Endothelial cell of umbilical vein (primary cell): ENCODE measurements around the gene CCP110. TPM values are rescaled to one million over a fixed set of nuclear protein-coding genes. Genes with fewer than 3 reads are reported as not detected.

Experiments used
- BruUV-seq: library from RNA; stranded (reverse); fragments of 400-500 nt; replicated peaks from 2 replicates; lab custom pipeline; 2021; lab: Mats Ljungman, UMichigan
- CTCF ChIA-PET: fragments of 300-600, 350-600 bp; sonication (Branson Sonifier 250); formaldehyde crosslinking; loops from one replicate; lab custom pipeline; 2021; ENCODE audit warnings: antibody characterized with exemption, inconsistent platforms; lab: Charles Lee
- POLR2A ChIA-PET: fragments of 300-600, 350-600 bp; sonication (Branson Sonifier 250); formaldehyde crosslinking; loops from one replicate; lab custom pipeline; 2021; ENCODE audit warnings: antibody characterized with exemption, inconsistent platforms; lab: Charles Lee
- DNase-seq: peaks from one replicate; pipeline ENCODE4 v3.0.0-alpha.2; 2011; ENCODE audit warnings: low read depth, low spot score
- FAIRE-seq: peaks from 2 replicates; lab custom pipeline; 2011; peaks lifted over from hg19 to GRCh38; lab: Jason Lieb, UNC
- H2AFZ ChIP-seq: 2 replicates; pipeline ENCODE4 v1.6.0; 2012; ENCODE audit warnings: low read depth, low read length, control low read depth, inconsistent platforms
- H3K27ac ChIP-seq: 2 replicates; pipeline ENCODE4 v1.5.1; 2011; ENCODE audit warnings: low read depth, mild to moderate bottlenecking, control low read depth, low read length, moderate library complexity; ENCODE audit not compliant: insufficient read depth
- H3K27me3 ChIP-seq, 2 experiments: 2 replicates each; pipeline versions ENCODE4 v1.6.0 to v1.6.1; 2011; ENCODE audit warnings: low read length in 2 of 2, mixed read lengths in 1 of 2; ENCODE audit not compliant: control insufficient read depth in 2 of 2, insufficient read depth in 2 of 2
- H3K36me3 ChIP-seq, 2 experiments: 2 replicates in 1 of 2; 3 replicates in 1 of 2; pipeline ENCODE4 v1.5.1; 2011; ENCODE audit warnings: low read length in 2 of 2, mild to moderate bottlenecking in 1 of 2, moderate library complexity in 1 of 2; ENCODE audit not compliant: control insufficient read depth in 2 of 2, insufficient read depth in 2 of 2; ENCODE audit errors: extremely low read depth in 1 of 2
- H3K4me1 ChIP-seq: 3 replicates; pipeline ENCODE4 v1.5.1; 2011; ENCODE audit warnings: mild to moderate bottlenecking, low read length; ENCODE audit not compliant: control insufficient read depth, insufficient read depth; ENCODE audit errors: extremely low read depth
- H3K4me2 ChIP-seq: 2 replicates; pipeline ENCODE4 v1.6.1; 2011; ENCODE audit warnings: low read length, control low read depth, mixed read lengths; ENCODE audit not compliant: insufficient read depth
- H3K4me3 ChIP-seq, 3 experiments: fragments of 200-600 bp in 1 of 3; sonication (generic), shearing (Covaris generic) in 1 of 3; replicated peaks in 1 of 3; 2 replicates each; pipeline ENCODE4 v1.5.1; 2011 to 2016; ENCODE audit warnings: control low read depth in 3 of 3, low read length in 3 of 3, mild to moderate bottlenecking in 2 of 3, inconsistent platforms in 1 of 3, low read depth in 1 of 3, moderate library complexity in 1 of 3; ENCODE audit not compliant: insufficient read depth in 1 of 3
- H3K79me2 ChIP-seq: 2 replicates; pipeline ENCODE4 v1.6.0; 2012; ENCODE audit warnings: low read length, inconsistent platforms; ENCODE audit not compliant: control insufficient read depth, insufficient read depth
- H3K9ac ChIP-seq: replicated peaks from 2 replicates; pipeline ENCODE3; 2011; ENCODE audit warnings: low read length, control low read depth; ENCODE audit not compliant: insufficient read depth; ENCODE audit errors: extremely low read depth
- H3K9me1 ChIP-seq: replicated peaks from 3 replicates; pipeline ENCODE4 v1.6.0; 2011; ENCODE audit warnings: mild to moderate bottlenecking, low read length; ENCODE audit not compliant: control insufficient read depth, insufficient read depth; ENCODE audit errors: extremely low read depth
- H3K9me3 ChIP-seq: replicated peaks from 2 replicates; pipeline ENCODE4 v1.5.1; 2012; ENCODE audit warnings: low read length, inconsistent platforms; ENCODE audit not compliant: control insufficient read depth, insufficient read depth
- H4K20me1 ChIP-seq: replicated peaks from 2 replicates; pipeline ENCODE3; 2011; ENCODE audit warnings: mild to moderate bottlenecking, low read length; ENCODE audit not compliant: control insufficient read depth, insufficient read depth; ENCODE audit errors: extremely low read depth
- CTCF ChIP-seq, 2 donors: IDR thresholded peaks; 1 replicate in 1 of 2; 2 replicates in 1 of 2; pipeline ENCODE4 v1.5.1; 2011; ENCODE audit warnings: low read length in 2 of 2, mild to moderate bottlenecking in 2 of 2, moderate library complexity in 2 of 2, control low read depth in 1 of 2, inconsistent platforms in 1 of 2, low read depth in 1 of 2; ENCODE audit not compliant: insufficient read depth in 1 of 2; ENCODE audit errors: extremely low read depth in 1 of 2
- EZH2 ChIP-seq: IDR thresholded peaks from 2 replicates; pipeline ENCODE4 v1.6.1; 2012; ENCODE audit warnings: borderline replicate concordance, low read depth, mild to moderate bottlenecking, moderate library complexity, low read length, inconsistent platforms; ENCODE audit not compliant: severe bottlenecking
- FOS ChIP-seq: IDR thresholded peaks from 2 replicates; pipeline ENCODE4 v1.6.1; 2011; ENCODE audit warnings: mild to moderate bottlenecking, low read length, moderate library complexity, borderline replicate concordance; ENCODE audit not compliant: insufficient read depth
- GATA2 ChIP-seq: IDR thresholded peaks from 2 replicates; pipeline ENCODE4 v1.7.0; 2011; ENCODE audit warnings: low read depth, mild to moderate bottlenecking, moderate library complexity, mixed read lengths, low read length; ENCODE audit not compliant: insufficient read length, insufficient read depth
- JUN ChIP-seq: IDR thresholded peaks from 2 replicates; pipeline ENCODE4 v1.6.1; 2011; ENCODE audit warnings: borderline replicate concordance, low read depth; ENCODE audit not compliant: insufficient read length, insufficient read depth
- MAX ChIP-seq: IDR thresholded peaks from 2 replicates; pipeline ENCODE4 v1.6.1; 2011; ENCODE audit not compliant: insufficient read depth, insufficient read length
- MYC ChIP-seq: IDR thresholded peaks from one replicate; pipeline ENCODE4 v1.6.1; 2011; ENCODE audit warnings: mild to moderate bottlenecking, low read depth, low read length
- POLR2A ChIP-seq: IDR thresholded peaks from 2 replicates; pipeline ENCODE4 v1.6.1; 2012; ENCODE audit warnings: low read depth, mild to moderate bottlenecking, control low read depth, low read length
- POLR2AphosphoS5 ChIP-seq: IDR thresholded peaks from 2 replicates; pipeline ENCODE4 v1.6.1; 2012; ENCODE audit warnings: low read depth, mild to moderate bottlenecking, control low read depth, low read length, moderate library complexity; ENCODE audit not compliant: insufficient read depth
- dilution Hi-C: fragments of 300-500 bp; cut with MboI; formaldehyde crosslinking; loops from one replicate; pipeline ENCODE4 v1.15.0; 2019; ENCODE audit warnings: low sequenced_read_pairs; ENCODE audit not compliant: extremely low pct_ligation_motif_present
- intact Hi-C: fragments of 100-400 bp; cut with micrococcal nuclease; formaldehyde crosslinking; loops from one replicate; pipeline ENCODE4 v1.10.0; 2022
- polyA plus RNA-seq, 4 experiments: library from polyadenylated mRNA; depleted of rRNA in 3 of 4; stranded (reverse) in 3 of 4; unstranded in 1 of 4; fragments of >200 nt; gene quantifications; 2 replicates each; pipeline versions ENCODE4 v1.2.1 to v1.2.3, GENCODE V29; 2011 to 2012; ENCODE audit warnings: missing spikeins in 1 of 4
- total RNA-seq: library from RNA; stranded (reverse); gene quantifications from 2 replicates; pipeline ENCODE4 v1.2.3, GENCODE V29; 2021

Gene CCP110
- total and polyA plus RNA-seq, 2 donors (not counting 3 experiments of a cell fraction or from before 2014, with no cell fraction given) = 3.7 to 16.5 TPM

- CTCF ChIA-PET = interaction anchor here (0.6 to 13.1 kb wide), 13 partner anchors 7 to 700 kb away, joined by 3 to 251 read pairs (median 5); partner anchors contain the start of gene GPRC5B
- dilution Hi-C loops (no loop called here), intact Hi-C loops (loop anchor here (2.0 to 10.0 kb wide), 3 partner anchors 41 to 117 kb away; partner anchors contain the start of genes IQCK and KNOP1)
- Histone ChIP-seq H3K9ac (no peak overlapping the region), H2AFZ (no peak overlapping the region), H3K4me3 (no peak overlapping the region), H3K4me2 (no peak overlapping the region), H3K9me1 (no peaks in the 10 kb centered on the region), H3K27ac (no peak overlapping the region), H3K4me1 (peaks cover 7% of the 10 kb centered on the region), H3K27me3 (no peaks in the 10 kb centered on the region), H4K20me1 (no peaks in the 10 kb centered on the region), H3K36me3 (peaks cover 0 to 4% of the 10 kb centered on the region in 2 experiments), H3K9me3 (no peaks in the 10 kb centered on the region), H3K79me2 (no peaks in the 10 kb centered on the region)
- DNase-seq = no peak
- TF ChIP-seq EZH2 = no peak
- no peak for TF ChIP-seq FOS
- no peak for TF ChIP-seq JUN
- no peak for TF ChIP-seq CTCF (IDR thresholded peaks at IDR 0.05; ENCODE audit: extremely low read depth in 1 of 2, insufficient read depth in 1 of 2, low read depth in 1 of 2, low read length in 2 of 2)
- no peak for TF ChIP-seq POLR2A
- TF ChIP-seq MAX = no peak
- no peak for TF ChIP-seq MYC
- no peak for TF ChIP-seq POLR2AphosphoS5
- TF ChIP-seq GATA2 = no peak
- POLR2A ChIA-PET = interaction anchor here (0.6 kb wide), 1 partner anchor 807 kb away, joined by 6 read pairs; no protein-coding TSS in a partner anchor
- no TSS peak for BruUV-seq
- no peak for FAIRE-seq
These were observed 76.4 kb downstream of the CCP110 start for GRCh38 chr16:19599968-19600716.
